NCI-H187 (cell line): ENCODE measurements around the gene HUWE1.
"Not testable (repeated sequence)": the region's sequence is repeated elsewhere in the genome, so short reads cannot be mapped to it uniquely, and the experiment has no call there.

Experiments
- DNase-seq, 2 experiments: peaks; one replicate each; lab custom pipeline; 2025; lab: John Stamatoyannopoulos, UW

HUWE1 gene

GRCh38 chrX:53504035-53504434 lies 182.5 kb downstream of the HUWE1 start:
- not testable (repeated sequence) for DNase-seq

DNA sequence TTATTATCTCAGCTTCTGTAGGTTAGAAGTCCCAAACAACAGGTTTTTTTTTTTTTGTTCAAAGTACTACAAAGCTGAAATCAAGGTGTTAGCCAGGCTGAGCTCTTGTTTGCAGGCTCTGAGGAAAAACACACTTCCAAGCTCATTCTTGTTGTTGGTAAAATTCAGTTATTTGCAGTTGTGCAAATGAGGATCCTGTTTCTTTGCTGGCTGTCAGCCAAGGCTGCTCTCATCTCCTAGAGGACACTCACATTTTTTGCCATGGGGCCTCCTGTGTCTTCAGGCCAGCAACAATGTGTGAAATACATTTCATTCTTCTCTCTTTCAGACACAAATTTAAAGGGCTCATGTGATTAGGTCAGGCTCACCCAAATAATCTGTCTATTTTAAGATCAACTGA lies 192.1 kb downstream of the HUWE1 start:
- no peak for DNase-seq

DNA sequence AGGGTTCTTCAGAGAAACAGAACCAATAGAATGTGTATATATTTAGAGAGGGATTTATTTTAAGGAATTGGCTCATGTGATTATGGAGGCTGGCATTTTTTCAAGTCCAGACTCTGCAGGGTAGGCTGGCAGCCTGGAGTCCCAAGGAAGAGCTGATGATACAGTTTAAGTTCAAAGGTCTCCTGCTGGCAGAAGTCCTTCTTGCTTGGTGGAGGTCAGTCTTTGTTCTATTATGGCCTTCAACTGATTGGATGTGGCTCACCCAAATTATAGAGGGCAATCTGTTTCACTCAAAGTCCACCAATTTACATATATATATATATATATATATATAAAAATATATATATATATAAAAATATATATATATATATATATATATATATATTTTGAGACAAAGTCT lies 200.2 kb downstream of the HUWE1 start:
- no peak for DNase-seq

GRCh38 chrX:53483838-53484405 lies 202.6 kb downstream of the HUWE1 start:
- no peak for DNase-seq

DNA sequence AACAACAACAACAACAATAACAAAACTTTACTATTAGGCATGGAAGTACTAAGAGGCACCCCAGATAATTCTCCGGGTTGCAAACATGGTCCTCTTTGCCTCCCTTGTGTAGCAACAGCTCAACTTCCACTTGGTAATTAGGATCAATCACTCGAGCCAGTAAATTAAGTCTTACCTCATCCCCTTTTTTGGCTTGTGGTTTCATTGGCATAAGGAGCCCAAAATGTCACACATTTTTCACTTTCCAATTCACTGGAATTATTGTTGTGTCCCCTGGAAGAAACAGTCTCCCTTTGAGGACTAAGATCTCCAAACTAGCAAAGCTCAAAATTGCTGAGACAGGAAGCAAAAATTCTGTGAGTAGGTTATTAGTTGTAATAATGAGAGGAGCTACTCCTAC lies 203.1 kb downstream of the HUWE1 start:
- no peak for DNase-seq
